ENCODE results near the gene LHX4.
A peak's percentile ranks its signal among the peaks of the same experiment; 100 is the strongest.

The LHX4 gene

DNA sequence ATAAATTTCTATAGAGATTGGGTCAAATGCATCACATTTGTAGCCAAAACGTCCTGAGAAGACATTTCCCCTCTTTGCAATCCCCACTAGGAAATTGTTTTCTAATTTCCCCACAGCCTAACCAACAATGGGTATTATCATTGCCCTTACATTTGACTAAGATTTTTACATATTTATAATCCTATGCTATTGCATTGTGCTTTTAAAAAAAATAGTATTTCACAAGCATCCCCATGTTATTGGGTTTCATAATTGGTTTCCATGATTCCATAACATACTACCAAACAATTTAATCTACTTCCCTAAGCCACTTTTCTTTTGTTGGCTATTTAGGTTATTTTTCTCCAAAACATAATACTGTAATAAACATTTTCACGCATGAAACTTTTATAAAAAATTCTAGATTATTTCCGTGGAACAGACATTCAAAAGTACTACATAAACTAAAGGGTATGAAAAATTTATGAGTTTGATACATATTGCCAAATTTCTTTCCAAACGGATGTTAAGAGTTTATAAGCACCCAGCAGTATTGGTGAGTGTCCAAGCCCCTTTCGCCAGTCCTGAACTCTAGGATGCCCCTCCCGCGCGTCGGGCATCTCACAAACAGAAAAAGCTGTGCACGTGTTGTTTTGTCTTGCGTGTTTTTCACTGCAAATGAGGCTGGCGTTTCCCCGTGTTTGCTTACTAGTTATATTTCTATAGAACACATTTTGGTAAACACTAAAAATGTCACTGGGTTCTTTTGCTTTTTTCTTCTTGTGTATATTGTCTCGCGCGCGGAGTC lies 2.0 kb upstream of the LHX4 start:
- Histone ChIP-seq H3K36me3 (ENCODE audit: control insufficient read depth, insufficient read depth, low read length) (no peaks in the 10 kb centered on the region), H3K9me3 (ENCODE audit: control insufficient read depth, insufficient read depth, low read length) (no peaks in the 10 kb centered on the region), H3K27ac (ENCODE audit: low read length) (no peak overlapping the region), H3K27me3 (ENCODE audit: control insufficient read depth, insufficient read depth, low read length) (peaks cover 24% of the 10 kb centered on the region), H3K4me3 (ENCODE audit: low read length) (no peak overlapping the region), H3K4me1 (ENCODE audit: control insufficient read depth, insufficient read depth, low read length) (peaks cover 3% of the 10 kb centered on the region)
- no CpG with 5 or more reads among the region's 17 CpGs for WGBS (ENCODE audit: insufficient coverage, insufficient read length)
- DNase-seq (ENCODE audit: low read depth, low spot score): no peak

DNA sequence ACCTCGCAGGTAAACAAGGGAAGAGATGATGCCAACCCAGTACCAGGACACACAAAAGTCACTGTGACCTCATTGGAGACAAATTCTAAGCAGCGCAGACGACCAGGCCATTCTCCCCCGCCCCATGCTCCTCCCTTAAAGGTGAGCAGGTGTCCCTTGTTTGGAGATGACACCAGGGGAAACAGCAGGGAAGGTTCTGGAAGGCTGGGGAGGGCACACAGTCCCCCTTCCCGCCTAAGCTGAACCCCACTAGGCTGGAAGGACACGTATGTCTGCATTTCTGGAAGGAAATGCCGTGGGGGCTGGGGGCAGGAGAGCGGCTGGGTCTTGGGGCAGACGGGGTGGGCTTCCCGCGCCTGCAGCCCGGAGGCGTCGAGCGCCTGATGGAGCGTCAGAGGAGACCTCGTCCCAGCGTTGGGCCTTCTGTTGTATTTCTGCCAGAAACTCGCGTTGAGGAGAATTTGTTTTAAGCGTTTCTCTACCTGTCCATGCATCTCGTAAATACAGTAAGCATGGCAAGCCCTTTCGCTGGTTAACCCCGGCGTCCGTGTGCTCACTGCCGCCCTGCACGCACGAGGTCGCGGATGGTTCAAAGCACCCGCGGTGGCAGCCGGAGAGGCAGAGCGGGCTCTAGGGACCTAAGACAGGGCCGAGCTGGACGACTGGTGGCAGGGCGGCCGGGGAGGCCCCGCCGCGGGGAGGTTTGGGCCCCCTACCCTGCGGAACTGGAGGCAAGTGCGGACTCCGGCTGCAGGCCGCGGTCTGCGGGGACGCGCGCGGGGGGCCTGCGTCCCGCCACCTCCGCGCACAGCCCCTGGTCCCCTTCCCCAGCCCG lies 1.2 kb upstream of the LHX4 start:
- Histone ChIP-seq H3K9me3 (ENCODE audit: control insufficient read depth, insufficient read depth, low read length) (no peaks in the 10 kb centered on the region), H3K36me3 (ENCODE audit: control insufficient read depth, insufficient read depth, low read length) (no peaks in the 10 kb centered on the region), H3K27ac (ENCODE audit: low read length) (no peak overlapping the region), H3K4me3 (ENCODE audit: low read length) (peak overlapping the region; percentile 42; the same call in 1 of the 2 replicates), H3K27me3 (ENCODE audit: control insufficient read depth, insufficient read depth, low read length) (peaks cover 32% of the 10 kb centered on the region), H3K4me1 (ENCODE audit: control insufficient read depth, insufficient read depth, low read length) (peaks cover 6% of the 10 kb centered on the region)
- WGBS (ENCODE audit: insufficient coverage, insufficient read length): no CpG with 5 or more reads among the region's 57 CpGs
- no peak for DNase-seq (ENCODE audit: low read depth, low spot score)

DNA sequence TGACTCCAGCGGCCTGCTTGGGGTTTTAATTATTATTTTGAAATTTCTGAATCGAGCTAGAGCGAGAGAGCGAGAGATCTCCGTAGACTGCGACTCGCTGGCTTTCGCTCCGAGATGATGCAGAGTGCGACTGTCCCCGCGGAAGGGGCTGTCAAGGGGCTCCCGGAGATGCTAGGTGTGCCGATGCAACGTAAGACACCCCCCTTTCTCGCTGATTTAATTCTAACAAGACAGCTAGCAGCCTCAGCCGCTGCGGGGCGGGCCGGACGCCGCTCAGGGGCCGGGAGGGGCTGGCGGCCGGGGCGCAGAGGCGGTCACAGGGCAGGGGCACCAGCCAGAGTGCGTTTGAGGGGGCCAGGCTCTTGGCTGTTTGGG lies 339 bp downstream of the LHX4 start:
- Histone ChIP-seq H3K27ac (ENCODE audit: low read length) (no peak overlapping the region), H3K9me3 (ENCODE audit: control insufficient read depth, insufficient read depth, low read length) (no peaks in the 10 kb centered on the region), H3K27me3 (ENCODE audit: control insufficient read depth, insufficient read depth, low read length) (peaks cover 47% of the 10 kb centered on the region), H3K36me3 (ENCODE audit: control insufficient read depth, insufficient read depth, low read length) (no peaks in the 10 kb centered on the region), H3K4me1 (ENCODE audit: control insufficient read depth, insufficient read depth, low read length) (peaks cover 6% of the 10 kb centered on the region), H3K4me3 (ENCODE audit: low read length) (peak overlapping the region; percentile 60; the same call in 1 of the 2 replicates)
- DNase-seq (ENCODE audit: low read depth, low spot score): no peak
- WGBS (ENCODE audit: insufficient coverage, insufficient read length): no CpG with 5 or more reads among the region's 28 CpGs

DNA sequence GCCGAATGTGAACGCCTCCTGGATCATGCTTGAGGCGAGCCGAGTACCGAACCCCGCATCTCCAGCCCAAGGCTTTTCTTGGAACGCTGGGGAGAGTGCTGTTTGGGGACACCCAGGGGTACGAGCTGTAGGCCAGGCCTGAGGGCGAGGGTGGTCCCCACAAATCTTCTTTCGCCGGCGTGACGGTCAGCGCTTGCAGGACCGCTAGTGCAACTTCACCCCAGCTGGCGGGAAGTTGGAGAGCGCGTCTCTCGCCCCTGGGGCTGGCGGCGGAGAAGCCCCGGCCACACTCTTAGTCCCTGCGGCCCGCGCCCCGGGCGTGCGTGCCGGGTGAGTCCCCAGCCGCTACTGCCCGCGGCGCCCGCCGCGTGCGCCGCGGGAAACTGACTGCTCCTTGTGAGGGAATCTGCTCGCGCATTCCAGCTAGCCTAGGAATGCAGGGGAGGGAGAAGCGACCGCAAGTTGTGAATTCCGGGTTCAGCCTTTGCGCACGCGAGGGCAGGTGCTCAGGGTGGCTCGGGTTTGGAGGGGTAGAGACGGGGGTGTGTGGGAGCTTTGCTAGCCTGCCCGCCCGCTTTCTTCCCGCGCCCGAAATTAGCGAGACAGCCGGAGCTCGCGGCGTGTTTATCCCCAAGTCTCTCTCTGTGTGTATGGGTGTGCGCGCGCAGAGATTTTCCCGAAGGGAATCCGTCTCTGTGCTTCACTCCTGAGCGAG lies 884 bp downstream of the LHX4 start:
- no CpG with 5 or more reads among the region's 65 CpGs for WGBS (ENCODE audit: insufficient coverage, insufficient read length)
- H3K27me3 ChIP-seq (ENCODE audit: control insufficient read depth, insufficient read depth, low read length): peaks cover 53% of the 10 kb centered on the region

DNA sequence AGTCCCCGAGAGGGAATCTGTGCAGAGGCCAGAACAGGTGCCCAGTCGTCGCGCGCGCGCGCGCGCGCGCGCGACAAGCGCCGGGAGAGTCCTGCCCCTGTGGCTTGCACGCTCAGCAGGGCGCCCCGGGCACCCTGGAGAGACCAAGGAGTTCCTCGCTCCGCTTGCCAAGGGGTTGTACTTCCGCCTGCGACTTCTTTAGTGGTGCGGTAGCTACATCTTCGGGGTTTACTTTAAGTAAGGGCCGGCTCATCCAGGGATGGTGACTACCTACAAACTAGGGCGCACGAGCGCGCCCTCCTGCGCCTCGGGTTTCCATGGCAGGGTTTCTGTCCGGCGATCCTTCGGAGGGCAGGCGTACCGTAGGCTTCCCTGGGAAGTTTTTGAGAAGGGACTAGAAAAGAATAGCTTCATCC lies 1.4 kb downstream of the LHX4 start:
- no peaks in the 10 kb centered on the region for H3K36me3 ChIP-seq (ENCODE audit: control insufficient read depth, insufficient read depth, low read length)
- no peaks in the 10 kb centered on the region for H3K9me3 ChIP-seq (ENCODE audit: control insufficient read depth, insufficient read depth, low read length)
- H3K27ac ChIP-seq (ENCODE audit: low read length): no peak overlapping the region
- H3K27me3 ChIP-seq (ENCODE audit: control insufficient read depth, insufficient read depth, low read length): peaks cover 58% of the 10 kb centered on the region
- DNase-seq (ENCODE audit: low read depth, low spot score): no peak
- H3K4me1 ChIP-seq (ENCODE audit: control insufficient read depth, insufficient read depth, low read length): peaks cover 8% of the 10 kb centered on the region
- WGBS (ENCODE audit: insufficient coverage, insufficient read length): no CpG with 5 or more reads among the region's 37 CpGs
- peak overlapping the region; percentile 60; the same call in 1 of the 2 replicates for H3K4me3 ChIP-seq (ENCODE audit: low read length)

More for the DNA sequence above, 884 bp downstream of the LHX4 start:
- H3K4me3 ChIP-seq (ENCODE audit: low read length): peak overlapping the region; percentile 60; the same call in 1 of the 2 replicates
- H3K4me1 ChIP-seq (ENCODE audit: control insufficient read depth, insufficient read depth, low read length): peaks cover 6% of the 10 kb centered on the region
- no peaks in the 10 kb centered on the region for H3K9me3 ChIP-seq (ENCODE audit: control insufficient read depth, insufficient read depth, low read length)
- no peak overlapping the region for H3K27ac ChIP-seq (ENCODE audit: low read length)
- DNase-seq (ENCODE audit: low read depth, low spot score): no peak
- no peaks in the 10 kb centered on the region for H3K36me3 ChIP-seq (ENCODE audit: control insufficient read depth, insufficient read depth, low read length)

DNA sequence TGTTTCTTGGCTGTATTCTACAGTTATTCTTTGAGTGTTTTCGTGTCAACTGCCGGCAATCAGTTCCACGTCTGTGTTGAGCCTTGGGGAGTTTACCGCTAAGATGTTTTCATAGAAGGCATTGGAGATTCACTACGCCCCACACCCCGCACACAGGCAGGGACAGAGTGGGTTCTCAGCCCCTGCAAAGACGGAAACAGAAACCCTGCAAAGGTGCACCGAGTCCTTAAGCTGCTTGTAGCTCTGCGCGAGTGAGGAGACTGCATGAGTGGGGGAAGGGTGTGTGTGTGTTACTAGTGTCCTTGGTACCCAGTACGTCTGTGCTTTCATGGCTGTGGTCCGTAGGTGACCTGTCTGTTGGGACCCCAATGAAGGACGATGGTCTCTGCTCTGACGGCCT lies 1.9 kb downstream of the LHX4 start:
- no peaks in the 10 kb centered on the region for H3K36me3 ChIP-seq (ENCODE audit: control insufficient read depth, insufficient read depth, low read length)
- H3K4me3 ChIP-seq (ENCODE audit: low read length): no peak overlapping the region; the same call in 1 of the 2 replicates
- DNase-seq (ENCODE audit: low read depth, low spot score): no peak
- H3K9me3 ChIP-seq (ENCODE audit: control insufficient read depth, insufficient read depth, low read length): no peaks in the 10 kb centered on the region
- H3K27me3 ChIP-seq (ENCODE audit: control insufficient read depth, insufficient read depth, low read length): peaks cover 63% of the 10 kb centered on the region
- WGBS (ENCODE audit: insufficient coverage, insufficient read length): no CpG with 5 or more reads among the region's 14 CpGs
- H3K4me1 ChIP-seq (ENCODE audit: control insufficient read depth, insufficient read depth, low read length): peaks cover 8% of the 10 kb centered on the region
- no peak overlapping the region for H3K27ac ChIP-seq (ENCODE audit: low read length)

DNA sequence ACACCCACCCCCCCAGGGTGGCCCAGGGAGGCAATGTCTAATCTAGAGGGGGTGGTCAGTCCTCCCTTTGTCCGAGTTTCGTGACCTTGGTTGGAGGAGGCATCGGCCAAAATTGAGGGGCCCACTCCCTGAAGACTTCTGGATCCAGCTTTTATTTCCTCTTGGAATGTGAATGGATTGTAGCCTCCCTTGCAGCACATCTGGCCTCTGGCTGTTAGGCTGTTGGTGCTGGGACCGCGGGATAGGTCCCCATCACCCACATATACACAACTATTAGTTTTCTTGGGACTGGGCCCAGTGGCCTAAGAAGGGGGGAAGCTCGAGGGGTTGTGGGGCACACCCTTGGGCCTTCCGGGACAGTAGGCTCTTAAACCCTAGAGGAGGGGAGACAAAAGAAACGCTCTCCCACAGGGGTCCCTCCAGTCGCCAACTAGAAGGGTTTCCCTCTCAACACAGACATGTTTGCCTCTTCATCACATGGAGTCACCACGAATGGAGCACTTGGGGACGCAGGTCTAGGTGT lies 2.5 kb downstream of the LHX4 start:
- Histone ChIP-seq H3K4me1 (ENCODE audit: control insufficient read depth, insufficient read depth, low read length) (peaks cover 8% of the 10 kb centered on the region), H3K4me3 (ENCODE audit: low read length) (no peak overlapping the region), H3K36me3 (ENCODE audit: control insufficient read depth, insufficient read depth, low read length) (no peaks in the 10 kb centered on the region), H3K27me3 (ENCODE audit: control insufficient read depth, insufficient read depth, low read length) (peaks cover 69% of the 10 kb centered on the region), H3K9me3 (ENCODE audit: control insufficient read depth, insufficient read depth, low read length) (no peaks in the 10 kb centered on the region), H3K27ac (ENCODE audit: low read length) (no peak overlapping the region)
- no peak for DNase-seq (ENCODE audit: low read depth, low spot score)
- WGBS (ENCODE audit: insufficient coverage, insufficient read length): no CpG with 5 or more reads among the region's 11 CpGs

DNA sequence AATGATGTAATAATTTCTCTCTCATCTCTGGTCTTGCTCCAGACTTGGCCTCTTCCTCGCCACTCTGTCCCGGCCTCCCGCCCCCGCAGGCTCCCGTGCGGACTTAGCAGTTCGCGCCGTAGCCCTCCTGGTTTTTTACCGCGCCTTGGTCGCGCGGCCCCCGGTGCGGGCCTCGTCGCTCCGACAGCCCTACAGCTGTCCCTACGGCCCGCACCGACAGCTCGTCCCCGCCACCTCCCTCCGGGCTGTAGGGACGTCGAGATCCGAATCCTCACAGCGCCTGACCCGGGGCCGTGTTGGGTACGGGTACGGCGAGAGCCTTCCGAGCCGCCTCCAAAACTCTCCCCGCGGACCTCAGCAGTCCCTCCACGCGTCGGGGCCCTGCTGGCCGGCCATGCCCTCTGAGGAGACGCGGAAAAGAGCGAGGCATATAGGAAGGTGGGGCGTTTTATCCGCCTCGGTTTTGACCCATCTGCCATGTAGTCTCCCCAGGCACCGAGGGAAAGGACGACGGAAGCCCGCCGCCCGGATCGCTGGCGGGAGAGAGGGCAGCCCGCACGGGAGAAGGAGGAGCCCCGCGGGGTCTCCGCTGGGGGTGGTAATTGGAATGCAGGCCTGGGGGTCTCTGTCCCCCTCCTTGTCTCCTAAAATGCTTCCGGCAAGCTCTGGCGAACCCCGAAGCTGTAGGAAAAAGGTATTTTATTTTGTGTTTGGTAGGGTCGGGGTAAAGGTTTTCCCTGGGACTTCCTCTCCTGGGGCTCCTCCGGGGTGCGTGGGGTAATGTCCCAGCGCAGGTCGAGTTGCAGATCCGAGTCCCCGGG lies 3.3 kb downstream of the LHX4 start:
- Histone ChIP-seq H3K27ac (ENCODE audit: low read length) (no peak overlapping the region), H3K9me3 (ENCODE audit: control insufficient read depth, insufficient read depth, low read length) (no peaks in the 10 kb centered on the region), H3K4me3 (ENCODE audit: low read length) (peak overlapping the region; percentile 6; the same call in 1 of the 2 replicates), H3K27me3 (ENCODE audit: control insufficient read depth, insufficient read depth, low read length) (peaks cover 66% of the 10 kb centered on the region), H3K4me1 (ENCODE audit: control insufficient read depth, insufficient read depth, low read length) (peaks cover 8% of the 10 kb centered on the region), H3K36me3 (ENCODE audit: control insufficient read depth, insufficient read depth, low read length) (no peaks in the 10 kb centered on the region)
- WGBS (ENCODE audit: insufficient coverage, insufficient read length): no CpG with 5 or more reads among the region's 71 CpGs
- DNase-seq (ENCODE audit: low read depth, low spot score): no peak

DNA sequence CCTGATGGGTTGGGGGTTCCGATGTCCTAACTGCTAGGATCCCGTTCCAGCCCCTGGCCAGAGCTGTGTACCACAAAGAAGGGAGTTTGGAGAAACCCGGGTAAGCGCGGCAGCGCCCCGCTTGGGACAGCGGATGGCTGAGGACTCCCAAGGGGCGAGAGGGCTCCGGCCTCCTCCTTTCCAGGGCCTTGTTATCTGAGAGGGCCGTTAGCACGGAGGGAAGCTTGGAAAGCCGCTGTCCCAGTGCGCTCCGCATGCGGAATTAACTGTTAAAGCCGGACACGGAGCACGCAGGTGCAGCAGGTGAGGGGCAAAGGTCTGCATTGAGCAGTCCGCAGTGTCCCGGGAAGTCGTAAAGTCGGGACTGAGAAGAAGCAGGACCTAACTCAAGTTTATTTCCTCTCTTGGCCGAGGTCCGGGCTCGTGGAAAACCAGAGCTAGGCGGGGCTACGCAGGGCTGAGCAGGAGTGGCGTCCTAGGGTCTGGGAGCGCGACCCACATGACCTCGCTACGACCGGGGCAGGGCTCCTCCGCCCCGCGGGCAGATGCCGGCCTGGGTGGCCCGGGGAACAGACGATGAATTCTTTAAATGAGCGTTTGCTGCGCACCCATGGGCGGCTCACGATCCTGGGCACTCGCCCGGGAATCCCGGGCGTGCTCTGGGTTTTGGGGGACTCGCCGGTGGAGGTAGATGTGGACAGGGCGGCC lies 4.5 kb downstream of the LHX4 start:
- H3K4me1 ChIP-seq (ENCODE audit: control insufficient read depth, insufficient read depth, low read length): peaks cover 8% of the 10 kb centered on the region
- no peak for DNase-seq (ENCODE audit: low read depth, low spot score)
- H3K27me3 ChIP-seq (ENCODE audit: control insufficient read depth, insufficient read depth, low read length): peaks cover 60% of the 10 kb centered on the region
- no CpG with 5 or more reads among the region's 51 CpGs for WGBS (ENCODE audit: insufficient coverage, insufficient read length)
- no peaks in the 10 kb centered on the region for H3K36me3 ChIP-seq (ENCODE audit: control insufficient read depth, insufficient read depth, low read length)
- no peaks in the 10 kb centered on the region for H3K9me3 ChIP-seq (ENCODE audit: control insufficient read depth, insufficient read depth, low read length)
- peak overlapping the region; percentile 10; the same call in 1 of the 2 replicates for H3K4me3 ChIP-seq (ENCODE audit: low read length)
- H3K27ac ChIP-seq (ENCODE audit: low read length): no peak overlapping the region

Data from iPS DF 6.9 (cell line).